ENCODE results near the gene CRACR2A. TPM values are rescaled to one million over a fixed set of nuclear protein-coding genes. Genes with fewer than 3 reads are reported as not detected.

Gene CRACR2A
- total and polyA plus RNA-seq, 10 of the 15 experiments (the other 5 are each of a cell fraction or from before 2014, with no cell fraction given) = 2.1 to 18.0 (median 13.2) TPM

DNA sequence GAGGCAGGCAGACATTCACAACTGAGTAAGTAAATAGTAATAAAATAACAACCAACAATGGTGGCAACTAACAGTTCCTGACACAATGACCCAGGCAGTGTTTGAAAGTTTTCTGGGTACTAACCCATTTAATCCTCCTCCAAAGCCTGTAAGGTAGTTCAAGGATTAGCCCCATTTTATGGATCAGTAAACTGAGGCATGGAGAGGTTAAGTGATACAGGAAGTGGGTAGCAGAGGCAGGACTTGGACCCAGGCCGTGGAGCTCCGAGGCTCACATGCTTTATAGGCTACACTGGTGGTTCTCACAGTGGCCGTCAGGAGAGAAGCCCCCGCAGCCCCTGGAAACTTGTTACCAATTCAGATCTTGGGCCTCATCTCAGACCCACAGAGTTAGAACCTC, 17.5 kb downstream of the CRACR2A start:
- Histone ChIP-seq H2AFZ (ENCODE audit: control insufficient read depth, low read depth, low read length) (no peak overlapping the region), H3K9ac (ENCODE audit: control insufficient read depth, insufficient read depth, low read length) (no peak overlapping the region), H3K4me3 (no peak overlapping the region), H3K27ac (ENCODE audit: control insufficient read depth, insufficient read depth) (no peak overlapping the region), H3K9me3 (replicated peaks; ENCODE audit: control insufficient read depth, insufficient read depth, low read length) (no peaks in the 10 kb centered on the region), H3K4me2 (ENCODE audit: control insufficient read depth, insufficient read depth) (no peak overlapping the region), H4K20me1 (ENCODE audit: control insufficient read depth, insufficient read depth) (no peaks in the 10 kb centered on the region), H3K79me2 (ENCODE audit: control insufficient read depth, insufficient read depth, low read length) (no peaks in the 10 kb centered on the region), H3K27me3 (replicated peaks in 1 of 2; ENCODE audit: control insufficient read depth in 2 of 2, insufficient read depth in 2 of 2, low read length in 1 of 2) (no peaks in the 10 kb centered on the region), H3K36me3 (ENCODE audit: control insufficient read depth in 2 of 2, insufficient read depth in 2 of 2, low read length in 1 of 2) (peaks cover 2 to 3% of the 10 kb centered on the region in 2 experiments; a peak in 1 of 4 replicates), H3K4me1 (ENCODE audit: control insufficient read depth, insufficient read depth, low read length) (no peaks in the 10 kb centered on the region)
- SMC1A ChIA-PET (ENCODE audit: uncharacterized antibody, unreplicated experiment) = no interaction called here
- ATAC-seq (no peak), DNase-seq (ENCODE audit: low read depth, low spot score) (no peak), FAIRE-seq (no peak)
- TF ChIP-seq, protein P1, sequence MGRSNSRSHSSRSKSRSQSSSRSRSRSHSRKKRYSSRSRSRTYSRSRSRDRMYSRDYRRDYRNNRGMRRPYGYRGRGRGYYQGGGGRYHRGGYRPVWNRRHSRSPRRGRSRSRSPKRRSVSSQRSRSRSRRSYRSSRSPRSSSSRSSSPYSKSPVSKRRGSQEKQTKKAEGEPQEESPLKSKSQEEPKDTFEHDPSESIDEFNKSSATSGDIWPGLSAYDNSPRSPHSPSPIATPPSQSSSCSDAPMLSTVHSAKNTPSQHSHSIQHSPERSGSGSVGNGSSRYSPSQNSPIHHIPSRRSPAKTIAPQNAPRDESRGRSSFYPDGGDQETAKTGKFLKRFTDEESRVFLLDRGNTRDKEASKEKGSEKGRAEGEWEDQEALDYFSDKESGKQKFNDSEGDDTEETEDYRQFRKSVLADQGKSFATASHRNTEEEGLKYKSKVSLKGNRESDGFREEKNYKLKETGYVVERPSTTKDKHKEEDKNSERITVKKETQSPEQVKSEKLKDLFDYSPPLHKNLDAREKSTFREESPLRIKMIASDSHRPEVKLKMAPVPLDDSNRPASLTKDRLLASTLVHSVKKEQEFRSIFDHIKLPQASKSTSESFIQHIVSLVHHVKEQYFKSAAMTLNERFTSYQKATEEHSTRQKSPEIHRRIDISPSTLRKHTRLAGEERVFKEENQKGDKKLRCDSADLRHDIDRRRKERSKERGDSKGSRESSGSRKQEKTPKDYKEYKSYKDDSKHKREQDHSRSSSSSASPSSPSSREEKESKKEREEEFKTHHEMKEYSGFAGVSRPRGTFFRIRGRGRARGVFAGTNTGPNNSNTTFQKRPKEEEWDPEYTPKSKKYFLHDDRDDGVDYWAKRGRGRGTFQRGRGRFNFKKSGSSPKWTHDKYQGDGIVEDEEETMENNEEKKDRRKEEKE (IDR thresholded peaks at IDR 0.05) = no peak
- TF ChIP-seq NFXL1 (IDR thresholded peaks at IDR 0.05; ENCODE audit: borderline replicate concordance) = no peak
- TF ChIP-seq RFX5 (IDR thresholded peaks at IDR 0.05; ENCODE audit: low read depth, low read length) = no peak
- no peak for TF ChIP-seq ZNF274 (IDR thresholded peaks at IDR 0.05; ENCODE audit: insufficient read depth, insufficient read length)
- no peak for TF ChIP-seq KDM1A (IDR thresholded peaks at IDR 0.05; ENCODE audit: borderline replicate concordance)
- TF ChIP-seq CBX5 (IDR thresholded peaks at IDR 0.05; ENCODE audit: low read depth) = no peak
- no peak for TF ChIP-seq ZNF622 (IDR thresholded peaks at IDR 0.05)
- no peak for TF ChIP-seq FOS (IDR thresholded peaks at IDR 0.05; ENCODE audit: borderline replicate concordance, extremely low read depth, insufficient read length)
- TF ChIP-seq, protein P2, sequence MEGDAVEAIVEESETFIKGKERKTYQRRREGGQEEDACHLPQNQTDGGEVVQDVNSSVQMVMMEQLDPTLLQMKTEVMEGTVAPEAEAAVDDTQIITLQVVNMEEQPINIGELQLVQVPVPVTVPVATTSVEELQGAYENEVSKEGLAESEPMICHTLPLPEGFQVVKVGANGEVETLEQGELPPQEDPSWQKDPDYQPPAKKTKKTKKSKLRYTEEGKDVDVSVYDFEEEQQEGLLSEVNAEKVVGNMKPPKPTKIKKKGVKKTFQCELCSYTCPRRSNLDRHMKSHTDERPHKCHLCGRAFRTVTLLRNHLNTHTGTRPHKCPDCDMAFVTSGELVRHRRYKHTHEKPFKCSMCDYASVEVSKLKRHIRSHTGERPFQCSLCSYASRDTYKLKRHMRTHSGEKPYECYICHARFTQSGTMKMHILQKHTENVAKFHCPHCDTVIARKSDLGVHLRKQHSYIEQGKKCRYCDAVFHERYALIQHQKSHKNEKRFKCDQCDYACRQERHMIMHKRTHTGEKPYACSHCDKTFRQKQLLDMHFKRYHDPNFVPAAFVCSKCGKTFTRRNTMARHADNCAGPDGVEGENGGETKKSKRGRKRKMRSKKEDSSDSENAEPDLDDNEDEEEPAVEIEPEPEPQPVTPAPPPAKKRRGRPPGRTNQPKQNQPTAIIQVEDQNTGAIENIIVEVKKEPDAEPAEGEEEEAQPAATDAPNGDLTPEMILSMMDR (IDR thresholded peaks at IDR 0.05 in 2 of 3, conservative IDR thresholded peaks at IDR 0.05 in 1 of 3; ENCODE audit: control insufficient read depth in 2 of 3, extremely low read depth in 1 of 3, insufficient read depth in 1 of 3, low read depth in 3 of 3, low read length in 3 of 3) = no peak
- TF ChIP-seq BACH1 (IDR thresholded peaks at IDR 0.05; ENCODE audit: borderline replicate concordance) = no peak
- CTCF ChIA-PET = no interaction called here
- 100% methylated on average over 4 of the region's 4 CpGs for WGBS (ENCODE audit: insufficient coverage, insufficient replicate concordance, low lambda C conversion rate, missing lambda C conversion rate)
- RAD21 ChIA-PET (ENCODE audit: unreplicated experiment) = no interaction called here
- no TSS peak for BruUV-seq (replicated peaks)
- intact Hi-C loops (cut with micrococcal nuclease; ENCODE audit: unreplicated experiment) (no loop called here), in situ Hi-C loops (cut with MboI) (no loop called here)
- POLR2A ChIA-PET = no interaction called here

Measured in GM12878 (cell line).